B cell (primary cell): ENCODE data around the gene PPP5C. TPM values are rescaled to one million over a fixed set of nuclear protein-coding genes. Genes with fewer than 3 reads are reported as not detected.

Source experiments
- ATAC-seq: fragments of 200-7000 bp; cut with Tn5 transposase; one replicate; pipeline ENCODE4 v1.10.0; 2021; ENCODE audit warnings: low read depth, mild to moderate bottlenecking, moderate number of reproducible peaks, moderate library complexity
- CTCF ChIA-PET: fragments of 350-600 bp; sonication (Branson Sonifier 250); formaldehyde crosslinking; loops from one replicate; lab custom pipeline; 2021; ENCODE audit warnings: antibody characterized with exemption, inconsistent platforms; lab: Charles Lee
- POLR2A ChIA-PET: fragments of 350-600 bp; sonication (Branson Sonifier 250); formaldehyde crosslinking; loops from one replicate; lab custom pipeline; 2021; ENCODE audit warnings: antibody characterized with exemption; lab: Charles Lee
- DNase-seq: peaks from one replicate; pipeline ENCODE4 v3.0.0; 2013
- H2AFZ ChIP-seq: 2 replicates; pipeline ENCODE4 v1.6.1; 2012; ENCODE audit warnings: mild to moderate bottlenecking, low read depth, low read length; ENCODE audit not compliant: insufficient read depth, poor library complexity, severe bottlenecking
- H3K27ac ChIP-seq, 2 donors: 1 replicate in 1 of 2; 2 replicates in 1 of 2; pipeline ENCODE4 v1.5.1; 2012 to 2013; ENCODE audit warnings: low read length in 2 of 2, mild to moderate bottlenecking in 2 of 2, moderate library complexity in 1 of 2
- H3K27me3 ChIP-seq, 4 experiments: fragments of 200-600 bp in 1 of 4; sonication (generic) in 1 of 4; replicated peaks in 1 of 4; 1 replicate in 2 of 4; 2 replicates in 2 of 4; pipeline versions ENCODE4 v1.6.1 to v1.7.0; 2013 to 2016; ENCODE audit warnings: low read length in 3 of 4, mild to moderate bottlenecking in 2 of 4, mixed read lengths in 1 of 4, moderate library complexity in 1 of 4; ENCODE audit not compliant: insufficient read depth in 4 of 4, control insufficient read depth in 3 of 4; ENCODE audit errors: control extremely low read depth in 1 of 4
- H3K36me3 ChIP-seq, 2 experiments: replicated peaks in 1 of 2; 1 replicate in 1 of 2; 2 replicates in 1 of 2; pipeline versions ENCODE4 v1.6.1 to v1.7.1; 2013; ENCODE audit warnings: low read length in 1 of 2; ENCODE audit not compliant: insufficient read depth in 2 of 2, control insufficient read depth in 1 of 2; ENCODE audit errors: control extremely low read depth in 1 of 2, extremely low read depth in 1 of 2
- H3K4me1 ChIP-seq, 2 donors: fragments of 200-600 bp in 1 of 2; sonication (generic) in 1 of 2; 1 replicate in 1 of 2; 2 replicates in 1 of 2; pipeline versions ENCODE4 v1.5.1 to v1.6.1; 2013 to 2017; ENCODE audit warnings: low read length in 2 of 2; ENCODE audit not compliant: control insufficient read depth in 2 of 2, insufficient read depth in 2 of 2
- H3K4me2 ChIP-seq: replicated peaks from 2 replicates; pipeline ENCODE3; 2012; ENCODE audit warnings: mild to moderate bottlenecking, low read depth, low read length; ENCODE audit not compliant: poor library complexity, severe bottlenecking
- H3K4me3 ChIP-seq, 5 experiments: fragments of 200-600 bp in 1 of 5; sonication (generic) in 1 of 5; 1 replicate in 3 of 5; 2 replicates in 2 of 5; pipeline versions ENCODE4 v1.5.1 to v1.7.0; 2011 to 2016; ENCODE audit warnings: low read length in 4 of 5, mild to moderate bottlenecking in 4 of 5, low read depth in 2 of 5, control low read depth in 1 of 5, moderate library complexity in 1 of 5; ENCODE audit not compliant: insufficient read depth in 1 of 5; ENCODE audit errors: control extremely low read depth in 1 of 5, extremely low read depth in 1 of 5
- H3K79me2 ChIP-seq: fragments of 200-600 bp; sonication (generic); one replicate; pipeline ENCODE4 v1.6.0; 2016; ENCODE audit warnings: low read length; ENCODE audit not compliant: control insufficient read depth, insufficient read depth
- H3K9ac ChIP-seq: fragments of 200-600 bp; sonication (generic); 2 replicates; pipeline ENCODE4 v1.6.1; 2017; ENCODE audit warnings: mild to moderate bottlenecking, low read length, moderate library complexity
- H3K9me3 ChIP-seq, 3 donors: one replicate each; pipeline versions ENCODE4 v1.6.1 to v1.7.1; 2013; ENCODE audit warnings: low read length in 2 of 3; ENCODE audit not compliant: control insufficient read depth in 2 of 3, insufficient read depth in 1 of 3; ENCODE audit errors: control extremely low read depth in 1 of 3
- H4K20me1 ChIP-seq: 2 replicates; pipeline ENCODE4 v1.6.0; 2012; ENCODE audit warnings: mild to moderate bottlenecking, low read length; ENCODE audit not compliant: insufficient read depth, control insufficient read depth, poor library complexity, severe bottlenecking
- H3K27ac Mint-ChIP-seq: one replicate; pipeline ENCODE4 v1.8.0; 2021; ENCODE audit warnings: mixed read lengths
- H3K27me3 Mint-ChIP-seq: one replicate; pipeline ENCODE4 v1.8.0; 2021; ENCODE audit warnings: mixed read lengths
- H3K4me1 Mint-ChIP-seq: one replicate; pipeline ENCODE4 v1.8.0; 2021; ENCODE audit warnings: mixed read lengths
- H3K4me3 Mint-ChIP-seq: one replicate; pipeline ENCODE4 v1.8.0; 2021; ENCODE audit warnings: mixed read lengths
- H3K9me3 Mint-ChIP-seq: one replicate; pipeline ENCODE4 v1.8.0; 2022; ENCODE audit warnings: mixed read lengths; ENCODE audit not compliant: insufficient read depth
- CTCF ChIP-seq: fragments of 200-600 bp; IDR thresholded peaks from one replicate; pipeline ENCODE4 v1.8.0; 2022; ENCODE audit warnings: antibody characterized with exemption, mild to moderate bottlenecking
- EZH2 ChIP-seq: IDR thresholded peaks from 2 replicates; pipeline ENCODE4 v1.6.1; 2012; ENCODE audit warnings: borderline replicate concordance, low read depth, mild to moderate bottlenecking, moderate library complexity, low read length; ENCODE audit not compliant: insufficient read depth, poor library complexity, severe bottlenecking
- WGBS: methylation state at CpG from one replicate; pipeline ENCODE4 v1.1.5; 2013; ENCODE audit warnings: missing lambda C conversion rate; ENCODE audit not compliant: insufficient coverage; 5-methylcytosine and 5-hydroxymethylcytosine counted together
- intact Hi-C: fragments of 100-400 bp; cut with micrococcal nuclease; formaldehyde crosslinking; loops from one replicate; pipeline ENCODE4 v1.10.0; 2022
- polyA plus RNA-seq: library from polyadenylated mRNA; depleted of rRNA; stranded (reverse); fragments of >200 nt; gene quantifications from 2 replicates; pipeline ENCODE4 v1.2.3, GENCODE V29; 2012
- total RNA-seq, 2 donors: library from RNA; stranded (reverse); fragments of 120-200 nt in 1 of 2; gene quantifications; 1 replicate in 1 of 2; 2 replicates in 1 of 2; pipeline versions ENCODE4 v1.2.3 to v1.2.4, GENCODE V29; 2013 to 2022

The PPP5C gene
- total and polyA plus RNA-seq, 2 donors (not counting 1 experiment from before 2014, with no cell fraction given): 51.2 to 70.5 TPM

DNA sequence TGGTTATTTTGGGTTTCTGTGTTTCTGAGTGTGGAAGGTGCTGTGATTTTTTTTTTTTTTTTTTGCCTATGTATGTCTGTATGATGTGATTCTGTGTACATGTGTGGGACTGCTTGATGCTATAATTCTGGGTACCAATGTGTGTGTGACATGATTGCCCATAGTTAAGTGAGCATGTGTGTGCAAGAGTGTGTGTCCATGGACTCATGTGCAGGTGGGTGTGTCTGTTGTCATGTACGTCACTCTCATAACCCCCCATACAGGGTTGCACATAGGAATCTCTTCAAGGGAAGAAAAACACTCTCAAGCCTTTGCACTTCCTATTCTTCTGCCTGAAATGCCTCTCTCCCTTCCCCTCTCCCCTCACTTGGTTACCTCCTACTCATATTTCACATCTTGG lies 2.5 kb upstream of the PPP5C start:
- no CpG with 5 or more reads among the region's 1 CpG for WGBS
- H3K9ac ChIP-seq: no peak overlapping the region
- DNase-seq: no peak
- no peaks in the 10 kb centered on the region for H3K36me3 ChIP-seq
- no peak overlapping the region for H3K4me3 Mint-ChIP-seq
- no peaks in the 10 kb centered on the region for H3K9me3 ChIP-seq
- H3K4me1 ChIP-seq: peaks cover 22 to 29% of the 10 kb centered on the region in 2 donors
- peaks cover 10% of the 10 kb centered on the region for H4K20me1 ChIP-seq
- TF ChIP-seq EZH2 (no peak), CTCF (no peak)
- POLR2A ChIA-PET: no interaction called here
- no peak overlapping the region for H3K27ac ChIP-seq
- intact Hi-C loops: no loop called here
- no peaks in the 10 kb centered on the region for H3K27me3 ChIP-seq
- H3K9me3 Mint-ChIP-seq: no peaks in the 10 kb centered on the region
- H3K4me2 ChIP-seq: no peak overlapping the region
- H3K27me3 Mint-ChIP-seq: peaks cover 19% of the 10 kb centered on the region
- no peak for ATAC-seq
- no peak overlapping the region for H3K4me3 ChIP-seq
- CTCF ChIA-PET: no interaction called here
- peaks cover 29% of the 10 kb centered on the region for H3K79me2 ChIP-seq
- H3K4me1 Mint-ChIP-seq: peaks cover 31% of the 10 kb centered on the region
- H3K27ac Mint-ChIP-seq: no peak overlapping the region
- no peak overlapping the region for H2AFZ ChIP-seq

DNA sequence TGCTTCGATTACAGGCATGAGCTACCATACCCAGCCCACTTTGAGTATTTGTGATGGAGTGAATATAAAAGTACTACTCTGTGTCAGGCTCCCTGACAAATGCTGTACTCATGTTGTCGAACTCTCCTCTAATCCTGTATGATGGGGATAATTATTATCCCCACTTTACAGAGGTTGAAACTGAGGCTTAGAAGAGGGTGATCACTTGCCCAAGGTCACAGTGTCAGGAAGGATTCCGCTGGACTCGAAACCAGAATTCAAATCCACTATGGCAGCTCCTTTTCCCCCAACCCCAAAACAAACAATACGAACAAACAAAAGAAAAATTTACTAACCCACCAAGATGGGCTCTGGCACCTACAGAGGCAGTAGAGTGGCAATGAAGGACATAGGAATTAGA lies 1.7 kb upstream of the PPP5C start:
- H3K4me1 Mint-ChIP-seq: peaks cover 39% of the 10 kb centered on the region
- WGBS: no CpG with 5 or more reads among the region's 5 CpGs
- Histone ChIP-seq H3K9ac (no peak overlapping the region), H3K4me2 (no peak overlapping the region), H3K4me1 (peaks cover 30 to 37% of the 10 kb centered on the region in 2 donors), H3K79me2 (peaks cover 37% of the 10 kb centered on the region), H3K9me3 (no peaks in the 10 kb centered on the region), H3K27ac (no peak overlapping the region), H2AFZ (no peak overlapping the region), H3K4me3 (no peak overlapping the region), H4K20me1 (peaks cover 10% of the 10 kb centered on the region), H3K27me3 (no peaks in the 10 kb centered on the region), H3K36me3 (no peaks in the 10 kb centered on the region)
- ChIA-PET CTCF (no interaction called here), POLR2A (no interaction called here)
- H3K27me3 Mint-ChIP-seq: peaks cover 14% of the 10 kb centered on the region
- DNase-seq: no peak
- no peak overlapping the region for H3K4me3 Mint-ChIP-seq
- no peak for TF ChIP-seq CTCF
- ATAC-seq: no peak
- H3K27ac Mint-ChIP-seq: no peak overlapping the region
- intact Hi-C loops: no loop called here
- no peaks in the 10 kb centered on the region for H3K9me3 Mint-ChIP-seq
